H9 (cell line): Measurements from ENCODE around the gene IL18R1. TPM values are rescaled to one million over a fixed set of nuclear protein-coding genes. Genes with fewer than 3 reads are reported as not detected.

Source experiments
- DNase-seq: peaks from one replicate; pipeline ENCODE4 v3.0.0-alpha.2; 2017
- H2AFZ ChIP-seq: one replicate; pipeline ENCODE4 v1.6.1; 2013; ENCODE audit warnings: mild to moderate bottlenecking, low read length, control low read depth, moderate library complexity
- H2AK5ac ChIP-seq: 2 replicates; pipeline ENCODE4 v1.6.1; 2013; ENCODE audit warnings: low read length, control low read depth, mixed read lengths; ENCODE audit not compliant: insufficient read length
- H2BK120ac ChIP-seq: one replicate; pipeline ENCODE4 v1.6.1; 2013; ENCODE audit warnings: low read depth, mild to moderate bottlenecking, low read length, control low read depth, inconsistent platforms; ENCODE audit not compliant: poor library complexity, severe bottlenecking
- H2BK12ac ChIP-seq: 2 replicates; pipeline ENCODE4 v1.6.1; 2013; ENCODE audit warnings: low read length, control low read depth, mixed read lengths, low read depth; ENCODE audit not compliant: insufficient read length
- H2BK15ac ChIP-seq: 2 replicates; pipeline ENCODE4 v1.6.1; 2013; ENCODE audit warnings: low read depth, low read length, control low read depth
- H2BK20ac ChIP-seq: one replicate; pipeline ENCODE4 v1.6.1; 2013; ENCODE audit warnings: low read depth, mild to moderate bottlenecking, low read length, control low read depth, inconsistent platforms; ENCODE audit not compliant: poor library complexity, severe bottlenecking
- H2BK5ac ChIP-seq: 2 replicates; pipeline ENCODE4 v1.6.1; 2013; ENCODE audit warnings: low read length, control low read depth, mixed read lengths; ENCODE audit not compliant: insufficient read length
- H3K14ac ChIP-seq: 2 replicates; pipeline ENCODE4 v1.6.1; 2013; ENCODE audit warnings: low read length, control low read depth; ENCODE audit not compliant: insufficient read depth
- H3K18ac ChIP-seq: 2 replicates; pipeline ENCODE4 v1.6.1; 2013; ENCODE audit warnings: low read depth, mild to moderate bottlenecking, mixed read lengths, low read length, control low read depth; ENCODE audit not compliant: insufficient read length
- H3K23ac ChIP-seq: 2 replicates; pipeline ENCODE4 v1.6.1; 2013; ENCODE audit warnings: low read length, control low read depth, mixed read lengths, low read depth; ENCODE audit not compliant: insufficient read length
- H3K23me2 ChIP-seq: 2 replicates; pipeline ENCODE4 v1.6.1; 2013; ENCODE audit warnings: low read depth, mild to moderate bottlenecking, mixed read lengths, low read length, control low read depth; ENCODE audit not compliant: insufficient read length, poor library complexity, severe bottlenecking
- H3K27ac ChIP-seq: 2 replicates; pipeline ENCODE4 v1.5.1; 2013; ENCODE audit warnings: low read length, control low read depth, mixed read lengths, low read depth; ENCODE audit not compliant: insufficient read length
- H3K27me3 ChIP-seq: 2 replicates; pipeline ENCODE4 v1.6.1; 2013; ENCODE audit warnings: low read length, control low read depth, inconsistent platforms; ENCODE audit not compliant: insufficient read depth
- H3K4ac ChIP-seq: 2 replicates; pipeline ENCODE4 v1.6.1; 2013; ENCODE audit warnings: low read depth, mild to moderate bottlenecking, control low read depth, inconsistent platforms, low read length, moderate library complexity
- H3K4me1 ChIP-seq: 2 replicates; pipeline ENCODE4 v1.6.1; 2013; ENCODE audit warnings: low read length, control low read depth, inconsistent platforms; ENCODE audit not compliant: insufficient read depth
- H3K4me2 ChIP-seq: 2 replicates; pipeline ENCODE4 v1.6.1; 2013; ENCODE audit warnings: low read length, control low read depth, mixed read lengths; ENCODE audit not compliant: insufficient read length, insufficient read depth
- H3K56ac ChIP-seq: 2 replicates; pipeline ENCODE4 v1.6.1; 2013; ENCODE audit warnings: low read depth, mild to moderate bottlenecking, mixed read lengths, low read length, control low read depth; ENCODE audit not compliant: insufficient read length
- H3K79me1 ChIP-seq: 2 replicates; pipeline ENCODE4 v1.6.1; 2013; ENCODE audit warnings: low read depth, mild to moderate bottlenecking, moderate library complexity, low read length, control low read depth, inconsistent platforms; ENCODE audit not compliant: insufficient read depth, poor library complexity, severe bottlenecking
- H3K79me2 ChIP-seq: 2 replicates; pipeline ENCODE4 v1.6.1; 2013; ENCODE audit warnings: low read length, control low read depth, inconsistent platforms; ENCODE audit not compliant: insufficient read depth
- H3K9ac ChIP-seq: 2 replicates; pipeline ENCODE4 v1.6.1; 2013; ENCODE audit warnings: low read length, control low read depth, mixed read lengths; ENCODE audit not compliant: insufficient read length; ENCODE audit errors: extremely low read depth
- H3K9me3 ChIP-seq: one replicate; pipeline ENCODE4 v1.6.1; 2013; ENCODE audit warnings: low read depth, low read length, inconsistent platforms; ENCODE audit not compliant: control insufficient read depth
- H3T11ph ChIP-seq: one replicate; pipeline ENCODE4 v1.6.1; 2013; ENCODE audit warnings: mild to moderate bottlenecking, low read length, control low read depth, inconsistent platforms
- H4K20me1 ChIP-seq: one replicate; pipeline ENCODE4 v1.6.1; 2013; ENCODE audit not compliant: control insufficient read depth, insufficient read length, insufficient read depth
- H4K5ac ChIP-seq: 2 replicates; pipeline ENCODE4 v1.6.1; 2013; ENCODE audit warnings: low read depth, mild to moderate bottlenecking, mixed read lengths, low read length, control low read depth; ENCODE audit not compliant: insufficient read length
- H4K8ac ChIP-seq: replicated peaks from 2 replicates; pipeline ENCODE4 v1.6.1; 2013; ENCODE audit warnings: low read length, control low read depth, mixed read lengths, low read depth; ENCODE audit not compliant: insufficient read length
- H4K91ac ChIP-seq: 2 replicates; pipeline ENCODE4 v1.6.1; 2013; ENCODE audit warnings: low read depth, mild to moderate bottlenecking, moderate library complexity, mixed read lengths, low read length, control low read depth; ENCODE audit not compliant: insufficient read length
- H3K27ac Mint-ChIP-seq, 3 experiments: 2 replicates in 2 of 3; 3 replicates in 1 of 3; pipeline ENCODE4 v1.8.0; 2020 to 2021; ENCODE audit warnings: mixed read lengths in 3 of 3, mild to moderate bottlenecking in 1 of 3, moderate library complexity in 1 of 3
- H3K27me3 Mint-ChIP-seq: 2 replicates; pipeline ENCODE4 v1.8.0; 2021; ENCODE audit warnings: low read depth, mild to moderate bottlenecking, moderate library complexity, mixed read lengths
- H3K36me3 Mint-ChIP-seq, 3 experiments: 2 replicates in 2 of 3; 3 replicates in 1 of 3; pipeline ENCODE4 v1.8.0; 2020 to 2021; ENCODE audit warnings: low read depth in 3 of 3, mixed read lengths in 3 of 3; ENCODE audit not compliant: insufficient read depth in 1 of 3
- H3K4me1 Mint-ChIP-seq, 2 experiments: 2 replicates each; pipeline ENCODE4 v1.8.0; 2020; ENCODE audit warnings: mixed read lengths in 2 of 2
- H3K4me3 Mint-ChIP-seq, 2 experiments: 2 replicates in 1 of 2; 3 replicates in 1 of 2; pipeline ENCODE4 v1.8.0; 2020 to 2021; ENCODE audit warnings: mild to moderate bottlenecking in 2 of 2, mixed read lengths in 2 of 2, moderate library complexity in 1 of 2
- H3K9me3 Mint-ChIP-seq, 2 experiments: 2 replicates in 1 of 2; 3 replicates in 1 of 2; pipeline ENCODE4 v1.8.0; 2020; ENCODE audit warnings: mild to moderate bottlenecking in 2 of 2, mixed read lengths in 2 of 2, moderate library complexity in 1 of 2
- CTCF ChIP-seq: fragments of 200-600 bp; sonication (generic); conservative IDR thresholded peaks from 3 replicates; pipeline ENCODE4 v1.8.0; 2021; ENCODE audit warnings: antibody characterized with exemption, mild to moderate bottlenecking
- WGBS: extraction: QIAGEN DNeasy Blood & Tissue Kit; methylation state at CpG from one replicate; pipeline ENCODE4 v1.1.7; 2013; ENCODE audit warnings: missing lambda C conversion rate, low lambda C conversion rate, mixed read lengths; ENCODE audit not compliant: insufficient read length; ENCODE audit errors: extremely low coverage; 5-methylcytosine and 5-hydroxymethylcytosine counted together
- total RNA-seq: library from RNA; stranded (reverse); gene quantifications from 2 replicates; pipeline ENCODE4 v1.2.1, GENCODE V29; 2021

IL18R1 gene
- total RNA-seq, 1 experiment from 2014 or later: not detected

GRCh38 chr2:102422910-102423309, 67.3 kb downstream of the IL18R1 start, which contains the start of gene IL18RAP:
TSS of gene IL18RAP (plus strand) at chr2:102423160. CDS start at chr2:102423278, 118 bp downstream.
- Histone ChIP-seq H4K8ac (no peak within 1 kb of the TSS), H4K20me1 (no peaks in the 10 kb centered on the region), H2BK5ac (no peak within 1 kb of the TSS), H2BK120ac (no peak within 1 kb of the TSS), H3K14ac (no peak within 1 kb of the TSS), H3T11ph (no peak within 1 kb of the TSS), H3K4me1 (no peaks in the 10 kb centered on the region), H3K23me2 (no peaks in the 10 kb centered on the region), H3K27ac (no peak within 1 kb of the TSS), H2BK20ac (no peak within 1 kb of the TSS), H3K79me1 (no peaks in the 10 kb centered on the region), H3K23ac (no peak within 1 kb of the TSS), H2AFZ (no peak within 1 kb of the TSS), H3K18ac (no peak within 1 kb of the TSS), H2BK12ac (no peak within 1 kb of the TSS), H3K27me3 (no peaks in the 10 kb centered on the region), H3K9me3 (no peaks in the 10 kb centered on the region), H3K4me2 (no peak within 1 kb of the TSS), H2BK15ac (no peak within 1 kb of the TSS), H3K4ac (no peak within 1 kb of the TSS), H3K9ac (no peak within 1 kb of the TSS), H4K5ac (no peak within 1 kb of the TSS), H3K79me2 (no peaks in the 10 kb centered on the region), H3K56ac (no peak within 1 kb of the TSS), H2AK5ac (no peak within 1 kb of the TSS), H4K91ac (no peak within 1 kb of the TSS)
- no peaks in the 10 kb centered on the region for H3K4me1 Mint-ChIP-seq
- H3K27ac Mint-ChIP-seq: no peak within 1 kb of the TSS
- no peak for DNase-seq
- H3K36me3 Mint-ChIP-seq: no peaks in the 10 kb centered on the region
- no CpG with 5 or more reads among the region's 3 CpGs for WGBS
- no peak for TF ChIP-seq CTCF
- H3K27me3 Mint-ChIP-seq: peaks cover 20% of the 10 kb centered on the region
- no peaks in the 10 kb centered on the region; a peak in 2 of 5 replicates for H3K9me3 Mint-ChIP-seq
- no peak within 1 kb of the TSS for H3K4me3 Mint-ChIP-seq
